ENCODE results near the gene TTI1. TPM values are rescaled to one million over a fixed set of nuclear protein-coding genes. Genes with fewer than 3 reads are reported as not detected.

TTI1 gene
- total and polyA plus RNA-seq, 2 of the 13 experiments (the other 11 are each of a cell fraction or from before 2014, with no cell fraction given) = 22.9 to 39.8 TPM

DNA sequence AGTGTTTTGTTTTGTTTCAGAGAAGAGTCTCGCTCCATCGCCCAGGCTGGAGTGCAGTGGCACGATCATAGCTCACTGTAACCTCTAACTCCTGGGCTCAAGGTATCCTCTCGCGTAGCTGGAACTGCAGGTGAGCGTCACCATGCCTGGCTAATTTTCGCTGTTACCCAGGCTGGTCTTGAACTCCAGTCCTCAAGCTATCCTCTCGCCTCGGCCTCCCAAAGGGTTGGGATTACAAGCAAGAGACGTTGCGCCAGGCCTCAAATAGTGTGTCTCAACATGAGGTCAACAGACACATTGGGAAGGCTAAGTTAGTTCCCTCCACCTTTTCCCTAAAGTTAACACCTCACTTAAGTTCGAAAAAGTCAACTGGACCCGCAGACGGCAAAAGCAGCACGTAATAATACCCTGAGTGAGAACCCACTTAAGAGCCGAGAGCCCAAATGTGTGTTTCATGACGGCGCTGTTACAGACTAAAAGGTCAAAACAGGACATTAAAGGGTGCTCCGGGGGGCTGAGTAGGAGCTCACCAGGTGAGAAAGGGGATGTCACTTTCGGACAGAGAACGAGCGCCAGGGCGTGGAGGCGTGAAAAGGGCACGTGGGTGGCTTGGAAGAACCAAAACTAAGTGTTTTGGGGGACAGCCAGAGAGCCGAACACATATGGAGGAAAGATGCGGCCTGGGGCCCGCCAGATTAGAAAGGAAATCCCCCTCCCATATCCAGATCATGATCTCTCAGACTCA is 499 bp downstream of the TTI1 start (continued):
- TF ChIP-seq, protein P1, sequence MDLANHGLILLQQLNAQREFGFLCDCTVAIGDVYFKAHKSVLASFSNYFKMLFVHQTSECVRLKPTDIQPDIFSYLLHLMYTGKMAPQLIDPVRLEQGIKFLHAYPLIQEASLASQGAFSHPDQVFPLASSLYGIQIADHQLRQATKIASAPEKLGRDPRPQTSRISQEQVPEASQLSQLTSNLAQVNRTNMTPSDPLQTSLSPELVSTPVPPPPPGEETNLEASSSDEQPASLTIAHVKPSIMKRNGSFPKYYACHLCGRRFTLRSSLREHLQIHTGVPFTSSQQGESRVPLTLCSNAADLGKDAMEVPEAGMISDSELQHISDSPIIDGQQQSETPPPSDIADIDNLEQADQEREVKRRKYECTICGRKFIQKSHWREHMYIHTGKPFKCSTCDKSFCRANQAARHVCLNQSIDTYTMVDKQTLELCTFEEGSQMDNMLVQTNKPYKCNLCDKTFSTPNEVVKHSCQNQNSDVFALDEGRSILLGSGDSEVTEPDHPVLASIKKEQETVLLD (CRISPR knock-in tag; IDR thresholded peaks at IDR 0.05; ENCODE audit: low read depth) = peak; percentile 18; the same call in 1 of the 2 replicates
- no peak for TF ChIP-seq TCF7 (IDR thresholded peaks at IDR 0.05; ENCODE audit: low read depth)
- TF ChIP-seq, protein P2, sequence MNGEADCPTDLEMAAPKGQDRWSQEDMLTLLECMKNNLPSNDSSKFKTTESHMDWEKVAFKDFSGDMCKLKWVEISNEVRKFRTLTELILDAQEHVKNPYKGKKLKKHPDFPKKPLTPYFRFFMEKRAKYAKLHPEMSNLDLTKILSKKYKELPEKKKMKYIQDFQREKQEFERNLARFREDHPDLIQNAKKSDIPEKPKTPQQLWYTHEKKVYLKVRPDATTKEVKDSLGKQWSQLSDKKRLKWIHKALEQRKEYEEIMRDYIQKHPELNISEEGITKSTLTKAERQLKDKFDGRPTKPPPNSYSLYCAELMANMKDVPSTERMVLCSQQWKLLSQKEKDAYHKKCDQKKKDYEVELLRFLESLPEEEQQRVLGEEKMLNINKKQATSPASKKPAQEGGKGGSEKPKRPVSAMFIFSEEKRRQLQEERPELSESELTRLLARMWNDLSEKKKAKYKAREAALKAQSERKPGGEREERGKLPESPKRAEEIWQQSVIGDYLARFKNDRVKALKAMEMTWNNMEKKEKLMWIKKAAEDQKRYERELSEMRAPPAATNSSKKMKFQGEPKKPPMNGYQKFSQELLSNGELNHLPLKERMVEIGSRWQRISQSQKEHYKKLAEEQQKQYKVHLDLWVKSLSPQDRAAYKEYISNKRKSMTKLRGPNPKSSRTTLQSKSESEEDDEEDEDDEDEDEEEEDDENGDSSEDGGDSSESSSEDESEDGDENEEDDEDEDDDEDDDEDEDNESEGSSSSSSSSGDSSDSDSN (CRISPR knock-in tag; IDR thresholded peaks at IDR 0.05) = no peak
- no peak for TF ChIP-seq SOX5 (CRISPR knock-in tag; IDR thresholded peaks at IDR 0.05; ENCODE audit: borderline replicate concordance)
- peak; percentile 6; the same call in 1 of the 2 replicates for TF ChIP-seq ZC3H4 (CRISPR knock-in tag; IDR thresholded peaks at IDR 0.05; ENCODE audit: borderline replicate concordance)
- no peak for TF ChIP-seq ARNT (IDR thresholded peaks at IDR 0.05)
- no peak for TF ChIP-seq MED8 (CRISPR knock-in tag; IDR thresholded peaks at IDR 0.05; ENCODE audit: insufficient replicate concordance)
- no peak for TF ChIP-seq SOX13 (IDR thresholded peaks at IDR 0.05)
- TF ChIP-seq SOX13 (CRISPR knock-in tag; conservative IDR thresholded peaks at IDR 0.05 in 1 of 2, IDR thresholded peaks at IDR 0.05 in 1 of 2) = no peak
- no peak for TF ChIP-seq RFXANK (CRISPR knock-in tag; IDR thresholded peaks at IDR 0.05)
- TF ChIP-seq GABPB1 (CRISPR knock-in tag; IDR thresholded peaks at IDR 0.05) = no peak
- TF ChIP-seq, protein P3, sequence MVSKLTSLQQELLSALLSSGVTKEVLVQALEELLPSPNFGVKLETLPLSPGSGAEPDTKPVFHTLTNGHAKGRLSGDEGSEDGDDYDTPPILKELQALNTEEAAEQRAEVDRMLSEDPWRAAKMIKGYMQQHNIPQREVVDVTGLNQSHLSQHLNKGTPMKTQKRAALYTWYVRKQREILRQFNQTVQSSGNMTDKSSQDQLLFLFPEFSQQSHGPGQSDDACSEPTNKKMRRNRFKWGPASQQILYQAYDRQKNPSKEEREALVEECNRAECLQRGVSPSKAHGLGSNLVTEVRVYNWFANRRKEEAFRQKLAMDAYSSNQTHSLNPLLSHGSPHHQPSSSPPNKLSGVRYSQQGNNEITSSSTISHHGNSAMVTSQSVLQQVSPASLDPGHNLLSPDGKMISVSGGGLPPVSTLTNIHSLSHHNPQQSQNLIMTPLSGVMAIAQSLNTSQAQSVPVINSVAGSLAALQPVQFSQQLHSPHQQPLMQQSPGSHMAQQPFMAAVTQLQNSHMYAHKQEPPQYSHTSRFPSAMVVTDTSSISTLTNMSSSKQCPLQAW (CRISPR knock-in tag; IDR thresholded peaks at IDR 0.05) = no peak
- TF ChIP-seq HMGXB4 (CRISPR knock-in tag; IDR thresholded peaks at IDR 0.05; ENCODE audit: borderline replicate concordance in 1 of 2, low read depth in 1 of 2) = no peak
- TF ChIP-seq ZBTB7A (CRISPR knock-in tag; IDR thresholded peaks at IDR 0.05) = no peak
- 0 out of 2 replicates have a peak, but pooled peaks have one; percentile 63 for TF ChIP-seq ZNF30 (CRISPR knock-in tag; IDR thresholded peaks at IDR 0.05)
- no peak for TF ChIP-seq MAF1 (CRISPR knock-in tag; IDR thresholded peaks at IDR 0.05; ENCODE audit: borderline replicate concordance)
- TF ChIP-seq KDM5B (CRISPR knock-in tag; IDR thresholded peaks at IDR 0.05; ENCODE audit: borderline replicate concordance) = no peak
- no peak; the same call in 1 of the 2 replicates for TF ChIP-seq ZNF550 (CRISPR knock-in tag; IDR thresholded peaks at IDR 0.05; ENCODE audit: borderline replicate concordance)
- TF ChIP-seq, protein P4, sequence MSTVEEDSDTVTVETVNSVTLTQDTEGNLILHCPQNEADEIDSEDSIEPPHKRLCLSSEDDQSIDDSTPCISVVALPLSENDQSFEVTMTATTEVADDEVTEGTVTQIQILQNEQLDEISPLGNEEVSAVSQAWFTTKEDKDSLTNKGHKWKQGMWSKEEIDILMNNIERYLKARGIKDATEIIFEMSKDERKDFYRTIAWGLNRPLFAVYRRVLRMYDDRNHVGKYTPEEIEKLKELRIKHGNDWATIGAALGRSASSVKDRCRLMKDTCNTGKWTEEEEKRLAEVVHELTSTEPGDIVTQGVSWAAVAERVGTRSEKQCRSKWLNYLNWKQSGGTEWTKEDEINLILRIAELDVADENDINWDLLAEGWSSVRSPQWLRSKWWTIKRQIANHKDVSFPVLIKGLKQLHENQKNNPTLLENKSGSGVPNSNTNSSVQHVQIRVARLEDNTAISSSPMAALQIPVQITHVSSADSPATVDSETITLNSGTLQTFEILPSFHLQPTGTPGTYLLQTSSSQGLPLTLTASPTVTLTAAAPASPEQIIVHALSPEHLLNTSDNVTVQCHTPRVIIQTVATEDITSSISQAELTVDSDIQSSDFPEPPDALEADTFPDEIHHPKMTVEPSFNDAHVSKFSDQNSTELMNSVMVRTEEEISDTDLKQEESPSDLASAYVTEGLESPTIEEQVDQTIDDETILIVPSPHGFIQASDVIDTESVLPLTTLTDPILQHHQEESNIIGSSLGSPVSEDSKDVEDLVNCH (CRISPR knock-in tag; IDR thresholded peaks at IDR 0.05) = no peak; the same call in 1 of the 2 replicates

Data from HepG2 (cell line).